Superior temporal gyrus (tissue), 1 donor: ENCODE results near the gene TELO2.
"Not testable (repeated sequence)": the region's sequence is repeated elsewhere in the genome, so short reads cannot be mapped to it uniquely, and the experiment has no call there.

Experiments used
- DNase-seq: peaks from one replicate; pipeline ENCODE4 v3.0.0-alpha.2; 2016; ENCODE audit errors: extremely low spot score

The TELO2 gene

DNA sequence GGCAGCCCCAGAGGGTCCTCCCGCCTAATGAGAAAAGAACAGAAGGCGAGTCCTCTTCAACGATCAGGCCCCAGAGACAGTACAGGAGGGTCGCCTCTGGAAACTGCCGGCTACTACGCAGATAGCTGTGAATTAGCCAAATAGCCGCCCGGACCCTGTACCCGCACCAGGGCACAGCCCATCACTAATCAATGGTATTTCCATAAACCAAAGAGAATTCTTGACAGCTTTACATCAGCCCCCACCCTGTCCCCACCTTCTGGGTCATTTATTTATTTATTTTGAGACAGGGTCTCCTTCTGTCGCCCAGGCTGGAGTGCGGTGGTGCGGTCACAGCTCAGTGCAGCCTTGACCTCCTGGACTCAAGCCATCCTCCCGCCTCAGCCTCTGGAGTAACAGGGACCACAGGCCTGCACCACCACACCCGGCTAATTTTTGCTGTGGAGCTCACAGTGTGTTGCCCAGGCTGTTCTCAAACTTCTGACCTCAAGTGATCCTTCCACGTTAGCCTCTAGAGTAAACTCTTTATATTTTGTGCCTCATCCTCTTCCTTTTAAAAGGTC lies 17.5 kb upstream of the TELO2 start:
- no peak for DNase-seq

- DNase-seq, result no peak
These were observed 16.1 kb upstream of the TELO2 start for GRCh38 chr16:1477033-1477432.

- not testable (repeated sequence) for DNase-seq
These were observed 14.2 kb upstream of the TELO2 start for GRCh38 chr16:1478937-1479336.

DNA sequence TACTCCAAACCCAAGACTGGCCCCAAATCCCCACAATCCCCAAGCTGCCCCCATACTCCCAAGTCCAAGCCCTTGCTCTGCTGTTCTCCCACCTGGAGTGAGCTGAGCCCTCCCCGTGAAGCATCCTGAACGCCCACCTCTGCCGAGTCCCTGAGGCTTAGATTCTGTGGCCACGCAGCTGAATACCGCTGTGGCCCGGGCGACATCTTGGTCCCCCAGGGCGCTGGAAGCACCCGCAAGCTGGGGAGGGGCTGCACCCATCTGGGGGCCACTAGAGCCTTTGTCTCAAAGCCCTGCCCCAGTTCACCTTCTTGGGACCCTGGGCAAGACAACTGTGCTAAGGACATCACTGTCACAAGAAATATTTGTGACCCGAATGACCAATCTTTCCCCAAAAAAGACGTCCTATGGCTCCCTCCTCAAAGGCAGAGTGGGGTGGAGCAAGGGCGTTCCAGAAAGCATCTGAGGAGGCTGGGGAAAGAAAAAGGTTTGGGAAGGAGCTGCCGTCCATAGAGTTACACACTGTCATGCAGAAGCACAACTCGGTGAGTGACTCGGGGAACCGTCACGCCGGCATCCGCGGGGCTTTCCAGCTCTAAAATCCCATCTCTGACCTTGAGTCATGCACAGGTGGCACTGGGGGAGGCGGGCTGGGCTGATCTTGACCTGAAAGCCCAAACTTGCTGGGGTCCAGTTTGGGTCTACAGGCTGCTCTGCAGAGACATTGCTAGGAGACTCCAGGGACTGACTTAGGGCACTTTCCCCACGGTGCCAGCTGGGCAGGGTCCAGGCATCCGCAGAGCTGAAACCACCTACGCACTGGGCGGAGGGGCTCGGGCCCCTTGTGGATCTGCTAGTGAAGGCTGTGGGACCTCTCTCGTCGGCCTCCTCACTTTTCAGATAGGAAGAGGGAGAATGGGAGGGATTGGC lies 11.0 kb upstream of the TELO2 start:
- DNase-seq, result no peak

GRCh38 chr16:1485847-1486496 lies 7.2 kb upstream of the TELO2 start:
- no peak for DNase-seq

GRCh38 chr16:1486551-1487390 lies 6.4 kb upstream of the TELO2 start:
- DNase-seq, result no peak

DNA sequence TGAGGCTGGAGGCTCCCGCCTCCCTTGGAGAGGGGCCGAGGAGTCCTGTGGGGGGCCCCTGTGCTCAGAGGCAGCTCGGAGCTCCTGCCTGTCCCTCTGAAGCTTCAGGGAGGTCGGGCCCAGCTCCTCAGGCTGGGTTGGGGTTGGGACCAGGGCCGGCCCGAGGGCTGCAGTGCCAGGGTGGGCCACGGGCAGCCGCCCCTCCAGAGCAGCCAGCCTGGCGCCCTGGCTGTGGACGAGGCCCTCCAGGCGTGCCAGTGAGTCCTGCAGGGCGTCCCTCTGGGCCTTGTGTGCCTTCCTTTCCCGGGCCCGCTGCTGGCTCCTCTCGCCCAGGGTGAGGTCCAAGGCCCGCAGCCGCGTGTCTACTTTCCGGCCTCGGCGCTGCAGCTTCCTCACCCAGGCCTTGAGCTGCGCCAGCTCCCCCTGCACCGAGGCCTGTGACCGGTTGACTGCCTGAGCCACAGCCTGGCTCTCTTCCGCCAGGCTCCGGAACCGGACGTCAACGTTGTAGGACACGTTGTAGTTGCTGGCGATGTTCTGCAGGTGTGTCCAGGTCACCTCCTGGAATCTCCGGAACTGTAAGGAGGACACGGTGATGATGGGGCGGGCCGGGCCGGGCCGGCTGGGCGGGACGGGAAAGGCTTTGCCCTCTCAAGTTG lies 5.6 kb upstream of the TELO2 start:
- no peak for DNase-seq

GRCh38 chr16:1488054-1488601 lies 5.0 kb upstream of the TELO2 start:
- no peak for DNase-seq

- no peak for DNase-seq
These were observed 4.5 kb upstream of the TELO2 start, which contains the start of gene PTX4 for GRCh38 chr16:1488619-1489018. PTX4 (minus strand) TSS chr16:1488944; CDS start chr16:1488909, 35 bp downstream.

GRCh38 chr16:1489077-1489476 lies 4.1 kb upstream of the TELO2 start:
- no peak for DNase-seq

- DNase-seq, result no peak
These were observed 1.8 kb upstream of the TELO2 start for GRCh38 chr16:1491327-1491726.

GRCh38 chr16:1492082-1492922 lies 858 bp upstream of the TELO2 start:
- no peak for DNase-seq

DNA sequence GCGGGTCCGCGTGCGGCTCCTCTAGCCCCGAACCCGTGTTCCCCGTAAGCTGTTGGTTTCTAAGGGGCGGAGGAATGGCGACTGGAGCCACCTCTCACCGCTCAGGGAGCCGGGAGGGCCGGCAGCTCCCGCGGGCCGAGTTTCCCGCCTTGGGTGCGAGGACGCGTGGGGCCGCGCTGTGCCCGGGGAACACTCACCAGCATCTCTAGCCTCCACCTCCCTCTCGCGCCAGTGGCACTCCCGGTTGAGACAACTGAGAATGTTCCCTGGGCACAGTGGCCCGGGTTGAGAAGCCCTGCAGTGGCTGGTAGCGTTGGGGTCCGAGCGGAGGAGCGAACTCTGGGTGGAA lies 560 bp downstream of the TELO2 start:
- DNase-seq, result no peak

DNA sequence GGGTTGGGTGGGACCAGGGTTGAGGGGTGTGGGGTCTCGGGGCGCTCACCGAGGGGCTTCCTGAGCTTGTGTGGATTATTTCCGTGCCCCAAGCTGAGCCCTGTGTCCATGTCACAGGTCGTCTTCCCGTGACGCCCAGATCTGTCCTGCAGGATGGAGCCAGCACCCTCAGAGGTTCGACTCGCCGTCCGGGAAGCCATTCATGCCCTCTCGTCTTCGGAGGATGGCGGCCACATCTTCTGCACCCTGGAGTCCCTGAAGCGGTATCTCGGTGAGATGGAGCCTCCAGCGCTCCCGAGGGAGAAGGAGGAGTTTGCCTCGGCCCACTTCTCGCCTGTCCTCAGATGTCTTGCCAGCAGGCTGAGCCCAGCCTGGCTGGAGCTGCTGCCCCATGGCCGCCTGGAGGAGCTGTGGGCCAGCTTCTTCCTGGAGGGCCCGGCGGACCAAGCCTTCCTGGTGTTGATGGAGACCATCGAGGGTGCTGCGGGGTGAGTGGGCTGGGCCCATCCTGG lies 1.0 kb downstream of the TELO2 start:
- DNase-seq, result no peak

DNA sequence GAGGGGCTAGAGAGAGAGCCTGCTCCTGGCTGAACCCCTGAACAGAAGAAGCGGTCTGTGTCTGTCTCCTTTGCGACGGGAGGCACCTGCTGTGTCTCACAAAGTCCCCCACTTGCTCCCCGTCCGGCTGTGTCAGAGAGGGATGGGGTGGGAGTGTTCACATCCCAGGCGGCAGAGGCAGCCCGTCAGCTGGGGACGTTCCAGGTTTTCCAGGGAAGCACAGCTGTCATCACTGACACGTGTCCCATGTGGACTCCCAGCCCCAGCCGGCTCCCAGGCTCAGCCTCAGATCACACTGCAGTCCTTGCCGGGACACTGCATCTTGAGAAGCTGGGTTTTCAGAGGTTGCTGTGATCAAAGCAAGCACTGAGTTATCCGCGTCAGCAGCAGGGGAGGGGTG lies 1.6 kb downstream of the TELO2 start:
- no peak for DNase-seq

DNA sequence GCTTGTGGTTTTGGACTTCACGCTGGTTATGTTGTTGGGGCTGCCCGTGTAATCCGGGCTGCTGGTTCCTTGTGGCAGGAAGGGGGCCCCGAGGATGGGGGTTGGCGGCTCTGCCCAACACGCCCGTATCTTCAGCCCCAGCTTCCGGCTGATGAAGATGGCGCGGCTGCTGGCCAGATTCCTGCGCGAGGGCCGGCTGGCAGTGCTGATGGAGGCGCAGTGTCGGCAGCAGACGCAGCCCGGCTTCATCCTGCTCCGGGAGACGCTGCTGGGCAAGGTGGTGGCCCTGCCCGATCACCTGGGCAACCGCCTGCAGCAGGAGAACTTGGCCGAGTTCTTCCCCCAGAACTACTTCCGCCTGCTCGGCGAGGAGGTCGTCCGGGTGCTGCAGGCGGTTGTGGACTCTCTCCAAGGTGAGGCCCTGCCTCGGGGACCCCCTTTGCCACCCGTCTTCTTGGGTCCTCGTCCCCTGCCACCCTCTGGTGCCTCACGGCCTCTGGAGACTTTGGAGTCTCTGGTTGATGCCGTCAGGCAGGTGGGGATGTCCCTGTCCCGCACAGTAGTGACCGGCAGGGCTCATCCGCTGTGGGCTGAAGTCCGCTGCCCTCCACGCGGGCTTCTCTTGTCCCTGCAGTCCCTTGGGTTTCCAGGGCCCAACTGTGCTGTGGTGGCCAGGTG lies 2.2 kb downstream of the TELO2 start:
- DNase-seq, result no peak

GRCh38 chr16:1495889-1496262 lies 2.7 kb downstream of the TELO2 start:
- no peak for DNase-seq

- no peak for DNase-seq
These were observed 3.3 kb downstream of the TELO2 start for GRCh38 chr16:1496464-1496863.

DNA sequence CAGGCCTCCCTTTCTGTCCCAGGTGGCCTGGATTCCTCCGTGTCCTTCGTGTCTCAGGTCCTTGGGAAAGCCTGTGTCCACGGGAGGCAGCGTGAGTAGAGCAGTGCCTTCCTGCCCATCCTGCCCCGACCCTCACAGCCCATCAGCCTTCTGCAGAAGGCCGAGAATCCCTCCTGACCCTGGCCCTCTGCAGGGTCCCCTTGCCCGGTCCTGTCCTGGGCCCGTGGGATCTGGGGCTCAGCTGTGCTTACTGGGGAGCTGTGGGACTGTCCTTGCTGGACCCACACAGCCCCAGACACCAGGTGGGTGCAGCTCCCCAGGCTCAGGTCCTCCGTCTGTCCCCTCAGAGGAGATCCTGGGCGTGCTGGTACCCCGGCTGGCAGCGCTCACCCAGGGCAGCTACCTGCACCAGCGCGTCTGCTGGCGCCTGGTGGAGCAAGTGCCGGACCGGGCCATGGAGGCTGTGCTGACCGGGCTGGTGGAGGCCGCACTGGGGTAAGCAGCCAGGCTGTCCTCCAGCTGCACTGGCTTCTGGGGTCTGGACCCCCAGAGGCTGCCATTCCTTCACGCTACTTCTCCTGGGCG lies 3.9 kb downstream of the TELO2 start:
- DNase-seq, result no peak
